ENCODE data around the gene ALG11.

The ALG11 gene

DNA sequence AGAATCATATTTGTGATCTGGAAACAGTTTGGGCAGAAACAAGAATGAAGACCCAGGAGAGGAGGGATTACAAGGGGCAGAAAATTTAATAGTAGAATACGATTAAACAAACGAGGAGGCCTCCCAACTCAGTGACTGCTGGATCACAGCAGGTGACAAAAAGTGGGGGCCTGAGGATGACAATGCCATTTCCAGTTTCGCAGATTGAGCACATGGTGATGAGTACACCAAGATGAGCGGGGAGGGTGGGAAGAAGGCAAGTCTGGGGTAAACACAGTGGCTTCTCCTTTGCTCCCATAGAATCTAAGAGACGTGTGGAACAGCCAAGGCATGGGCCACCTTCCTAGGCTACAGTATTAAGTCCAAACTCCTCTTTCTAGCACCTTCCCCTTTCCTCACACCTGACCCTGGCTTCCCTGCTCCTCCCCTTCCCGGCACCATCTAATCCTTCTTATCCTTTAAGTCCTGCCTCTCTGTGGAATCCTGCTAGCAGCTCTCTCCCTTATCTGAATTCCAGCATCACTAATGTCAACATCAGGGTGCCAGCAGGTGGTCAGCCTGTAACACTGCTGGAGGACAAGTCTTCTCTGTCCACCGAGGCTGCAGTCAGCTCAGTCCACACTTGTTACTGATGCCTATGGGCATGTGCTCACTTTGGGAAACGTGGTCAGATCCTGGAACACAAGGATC lies 14.4 kb upstream of the ALG11 start:
- no peak for DNase-seq

DNA sequence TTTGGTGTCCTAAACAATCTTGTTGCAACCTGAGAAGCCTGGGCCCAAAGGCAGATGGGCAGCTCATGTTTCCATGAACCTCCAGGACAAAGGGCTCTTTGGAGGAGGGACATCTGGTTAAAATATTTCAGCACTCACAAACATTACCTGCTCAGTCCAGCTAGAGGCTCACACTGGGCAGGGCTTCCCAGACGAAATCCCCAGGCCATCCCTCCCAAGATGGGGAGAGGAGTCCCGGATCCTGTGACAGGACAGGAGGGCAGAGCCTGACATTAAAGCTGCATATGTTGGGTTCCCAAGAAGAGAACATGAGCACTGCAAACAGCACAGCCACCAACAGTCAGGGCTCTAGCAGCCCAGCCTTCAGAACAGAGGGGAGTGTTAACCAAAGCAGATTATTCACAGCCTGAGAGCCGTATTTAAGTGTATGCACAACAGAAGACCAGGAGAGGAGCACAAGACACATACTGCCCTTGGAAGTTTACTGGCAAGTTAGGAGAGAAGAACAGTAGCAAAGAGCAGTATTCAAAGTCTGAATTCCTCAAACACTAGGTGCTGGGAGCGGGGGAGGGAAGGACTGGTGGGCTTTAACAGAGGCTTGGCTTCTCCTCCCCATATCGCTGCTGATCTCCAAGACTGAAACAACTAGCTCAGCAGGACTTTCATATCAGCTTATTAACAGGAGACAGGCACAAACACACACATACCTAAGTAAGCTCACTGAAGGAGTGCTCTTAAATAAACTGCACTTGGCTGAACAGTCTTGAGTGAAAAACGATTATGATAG lies 13.3 kb upstream of the ALG11 start:
- DNase-seq, result no peak

DNA sequence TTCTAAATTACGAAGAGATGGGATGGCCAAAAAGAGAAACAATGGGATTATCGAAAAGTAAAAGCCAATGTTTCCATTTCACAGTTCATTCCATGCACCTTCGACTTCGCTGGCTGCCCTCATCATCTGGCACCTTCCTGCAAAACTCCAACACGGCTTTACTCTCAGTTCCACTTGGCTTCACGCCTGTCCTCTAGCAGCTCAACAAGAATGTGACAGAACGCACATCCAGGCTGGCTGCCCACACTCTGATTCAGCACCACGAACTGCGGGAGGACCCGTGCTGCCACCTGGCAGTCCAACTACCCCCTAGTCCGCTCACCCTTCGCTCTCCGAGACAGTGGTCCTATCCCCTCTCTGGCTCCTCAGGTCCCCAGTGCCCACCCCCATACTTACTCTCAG lies 12.7 kb upstream of the ALG11 start:
- no peak for DNase-seq

DNA sequence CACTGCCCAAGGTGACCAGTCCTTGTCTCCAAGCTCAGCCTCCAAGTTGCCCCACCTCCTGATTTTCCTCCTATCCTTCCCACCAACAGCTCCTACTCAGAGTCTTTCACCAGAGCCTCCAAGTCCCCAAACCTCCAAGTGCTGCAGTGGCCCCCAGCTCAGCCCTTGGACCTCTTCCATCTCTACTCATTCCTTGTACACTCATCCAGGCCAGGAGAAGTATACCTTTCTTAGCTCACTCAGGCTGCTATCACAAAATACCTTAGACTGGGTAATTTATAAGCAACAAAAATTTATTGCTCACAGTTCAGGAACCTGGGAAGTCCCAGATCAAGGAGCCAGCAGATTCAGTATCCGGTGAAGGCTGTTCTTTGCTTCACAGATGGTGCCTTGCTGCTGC lies 12.3 kb upstream of the ALG11 start:
- DNase-seq, result no peak

DNA sequence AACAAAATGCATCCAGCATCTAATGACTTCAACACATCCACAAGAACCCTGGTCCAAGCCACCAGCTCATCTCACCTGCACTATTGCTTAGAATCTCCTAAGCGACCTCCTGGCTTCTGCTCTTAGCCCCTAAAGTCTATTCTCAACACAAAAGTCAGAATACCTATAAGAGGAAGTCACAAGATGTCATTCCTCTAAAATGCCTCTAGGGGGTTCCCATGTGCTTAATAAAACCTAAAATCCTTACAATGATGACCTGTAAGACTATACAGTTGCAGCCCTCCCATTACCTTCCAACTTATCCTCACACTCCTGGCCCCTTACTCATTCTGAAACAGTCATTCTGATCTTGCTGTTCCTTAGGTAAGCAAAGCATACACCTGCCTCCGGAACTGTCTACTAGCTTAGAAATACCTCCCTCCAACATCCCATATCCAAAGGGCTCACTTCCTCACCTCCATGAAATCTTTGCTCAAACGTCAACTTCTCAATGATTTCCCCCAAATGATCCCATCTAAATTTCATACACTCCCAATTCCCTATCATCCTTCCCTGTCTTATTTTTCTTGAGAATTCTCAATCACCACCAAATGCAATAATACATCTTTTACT lies 11.0 kb upstream of the ALG11 start:
- peak; percentile 40 for DNase-seq

DNA sequence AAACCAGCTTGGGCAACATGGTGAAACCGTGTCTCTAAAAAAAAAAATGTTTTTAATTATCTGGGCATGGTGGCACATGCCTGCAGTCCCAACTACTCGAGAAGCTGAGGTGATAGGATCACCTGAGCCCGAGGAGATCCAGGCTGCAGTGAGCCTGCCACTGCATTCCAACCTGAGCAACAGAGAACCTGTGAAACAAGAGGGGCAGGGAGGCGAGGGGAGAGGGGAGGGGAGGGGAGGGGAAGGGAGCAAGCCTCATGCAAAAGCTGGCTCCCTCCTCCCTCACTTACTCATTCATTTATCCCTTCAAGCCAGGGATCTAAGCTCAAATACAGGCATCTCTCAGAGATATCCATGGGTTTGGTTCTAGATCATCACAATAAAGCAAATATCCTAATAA lies 9.8 kb upstream of the ALG11 start:
- DNase-seq, result no peak

DNA sequence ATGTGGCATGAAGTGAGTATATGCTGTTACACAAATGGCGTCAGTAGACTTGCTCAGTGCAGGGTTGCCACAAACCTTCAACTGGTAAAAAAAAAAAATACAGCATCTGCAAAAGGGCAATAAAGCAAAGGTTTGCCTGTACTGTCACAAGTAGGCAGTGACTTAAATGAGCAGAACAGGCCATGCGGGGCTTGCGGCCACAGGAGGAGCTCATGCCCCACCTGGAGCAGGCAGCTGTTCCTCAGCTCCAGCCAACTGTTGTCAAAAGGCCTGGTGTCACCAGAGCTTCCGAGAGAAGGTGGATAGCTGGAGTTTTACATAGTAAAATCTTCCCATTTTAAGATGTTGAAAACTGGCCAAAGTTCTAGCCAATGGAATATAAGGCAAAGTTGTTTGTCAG lies 8.7 kb upstream of the ALG11 start:
- no peak for DNase-seq

DNA sequence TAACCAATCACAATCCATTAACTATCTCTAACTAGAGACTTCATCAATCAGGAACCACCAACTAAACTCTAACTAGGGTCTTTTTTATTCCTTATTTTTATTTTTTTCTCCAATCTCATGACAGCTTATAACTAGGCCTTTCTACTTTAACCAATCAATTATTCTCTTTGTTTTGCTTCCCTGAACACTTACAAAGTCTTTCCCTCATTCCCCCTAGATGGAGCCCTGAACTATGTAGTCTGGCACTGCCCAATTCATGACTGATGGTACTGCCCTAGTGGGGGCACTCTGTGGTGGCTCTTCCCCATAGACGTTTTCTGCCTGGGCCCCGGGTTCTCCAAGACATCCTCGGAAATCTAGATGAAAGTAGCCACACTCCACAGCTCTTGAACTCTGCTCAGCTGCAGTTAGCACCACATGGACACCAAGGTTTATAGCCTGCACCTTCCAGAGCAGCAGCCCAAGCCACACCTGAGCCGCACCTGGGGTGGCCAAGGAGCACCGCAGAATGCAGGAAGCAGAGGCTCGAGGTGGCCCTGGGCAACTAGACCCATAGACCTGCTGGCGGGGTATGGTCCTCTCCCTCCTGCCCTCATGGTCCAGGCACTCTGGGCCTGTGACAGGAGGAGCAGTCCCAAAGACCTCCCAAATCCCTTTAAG lies 7.6 kb upstream of the ALG11 start:
- no peak for DNase-seq

DNA sequence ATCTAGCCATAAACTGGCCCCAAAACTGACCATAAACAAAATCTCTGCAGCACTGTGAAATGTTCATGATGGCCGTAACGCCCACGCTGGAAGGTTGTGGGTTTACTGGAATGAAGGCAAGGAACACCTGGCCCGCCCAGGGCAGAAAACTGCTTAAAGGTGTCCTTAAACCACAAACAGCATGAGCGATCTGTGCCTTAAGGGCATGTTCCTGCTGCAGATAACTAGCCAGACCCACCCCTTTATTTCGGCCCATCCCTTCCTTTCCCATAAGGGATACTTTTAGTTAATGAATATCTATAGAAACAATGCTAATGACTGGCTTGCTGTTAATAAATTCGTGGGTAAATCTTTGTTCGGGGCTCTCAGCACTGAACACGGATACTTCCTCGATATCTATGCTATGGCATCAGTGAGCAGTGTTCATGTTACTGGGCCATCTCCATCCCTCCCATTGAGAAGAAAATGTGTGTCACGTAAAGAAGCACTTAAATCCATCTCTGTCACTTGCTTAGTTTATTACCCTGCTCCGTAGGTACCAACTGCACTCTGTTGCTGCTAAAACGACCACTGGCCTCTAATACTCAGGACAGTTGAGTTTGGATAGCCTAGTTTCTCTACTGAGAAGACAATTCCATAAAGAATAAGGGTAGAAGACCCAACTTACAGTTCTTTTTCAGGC lies 6.2 kb upstream of the ALG11 start:
- DNase-seq, result no peak

DNA sequence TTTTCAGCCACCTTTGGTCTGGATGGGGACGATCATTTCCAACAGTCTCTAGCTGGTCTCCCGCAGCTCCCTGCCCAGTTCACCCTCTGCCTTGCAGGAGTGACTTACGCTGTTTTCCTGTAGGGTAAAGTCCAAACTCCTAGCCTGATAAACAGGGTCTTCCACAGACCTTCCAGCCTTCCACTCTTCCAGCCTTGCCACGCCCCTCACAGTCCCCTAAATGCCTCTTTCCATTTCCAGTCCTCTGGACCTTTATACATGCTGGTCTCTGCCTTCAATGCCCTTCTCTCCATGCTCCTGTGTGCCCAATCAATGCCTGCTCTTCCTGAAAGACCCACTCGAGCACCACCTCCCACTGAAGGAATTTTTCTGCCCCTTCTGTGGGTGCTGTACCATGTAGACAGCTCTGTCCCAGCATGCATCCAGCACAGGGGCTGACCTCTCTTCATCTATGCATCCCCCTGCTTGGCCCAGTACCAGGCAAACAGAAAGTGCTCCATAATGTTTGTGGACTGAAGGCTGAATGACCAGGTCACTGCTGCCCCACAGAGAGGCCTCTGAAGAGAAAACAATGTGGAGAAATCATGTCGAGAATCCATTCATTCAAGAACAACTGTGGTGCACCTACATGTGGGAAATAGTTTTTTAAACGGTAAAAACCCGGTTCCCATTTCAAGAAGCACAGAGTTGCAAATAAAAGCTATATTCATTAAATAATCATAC lies 5.5 kb upstream of the ALG11 start:
- no peak for DNase-seq

DNA sequence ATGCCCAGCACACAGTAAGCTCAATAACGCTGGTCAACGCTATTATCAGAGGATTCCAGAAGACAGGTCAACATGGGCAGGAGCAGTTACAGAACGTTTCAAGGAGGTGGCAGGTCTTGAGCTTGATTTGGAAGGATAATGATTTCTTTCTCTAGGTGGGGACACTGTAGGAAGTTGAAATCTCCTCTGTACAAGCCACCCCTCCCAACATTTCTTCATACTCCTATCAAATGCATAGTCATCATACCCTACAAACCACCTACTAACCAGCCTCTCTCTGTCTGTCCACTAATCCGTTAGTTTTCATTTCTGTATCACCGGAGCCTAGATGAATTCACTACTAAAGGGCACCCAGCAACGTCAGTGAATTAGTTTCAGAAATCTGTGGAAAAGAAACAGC lies 2.3 kb upstream of the ALG11 start:
- no peak for DNase-seq

DNA sequence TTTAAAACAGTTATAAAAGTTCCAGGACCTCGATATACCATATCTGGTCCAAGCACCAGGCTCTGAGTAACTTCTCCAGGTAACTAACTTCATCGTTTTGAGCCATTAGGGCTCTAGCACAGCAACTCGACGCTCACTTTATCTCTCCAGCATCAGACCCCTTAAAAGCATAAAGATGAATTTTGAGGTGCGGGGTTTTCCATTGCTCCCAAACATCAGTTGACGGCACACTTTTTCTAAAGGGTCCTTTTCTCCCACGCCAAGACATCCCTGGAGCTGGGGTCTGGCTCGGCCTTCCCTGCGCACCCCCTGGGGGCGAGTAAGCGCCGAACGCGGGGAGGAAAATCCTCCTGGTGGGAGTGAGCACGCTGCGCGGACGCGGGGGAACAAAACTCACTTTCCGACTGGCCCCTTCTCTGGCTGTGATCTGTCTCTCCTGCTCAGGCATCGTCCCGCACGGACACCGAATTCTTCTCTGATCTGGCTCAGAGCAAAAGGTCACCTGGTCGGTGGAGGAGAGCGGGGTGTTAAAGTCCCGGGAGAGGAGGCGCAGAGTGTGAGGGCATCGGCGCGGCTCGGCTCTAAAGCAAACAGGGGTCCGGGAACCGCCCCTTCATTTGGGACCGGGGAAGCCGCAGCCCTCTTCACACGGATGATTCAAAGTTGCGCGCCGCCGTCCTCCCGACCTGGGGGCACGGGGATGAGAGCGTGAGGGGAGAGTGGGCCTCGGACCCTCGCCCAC lies 1.1 kb upstream of the ALG11 start, which contains the start of gene ATP7B:
ATP7B (minus strand) TSS at position 561 of the 742 bp plus-strand sequence; CDS start at position 448, 113 bp downstream.
- DNase-seq, result peak; percentile 3

DNA sequence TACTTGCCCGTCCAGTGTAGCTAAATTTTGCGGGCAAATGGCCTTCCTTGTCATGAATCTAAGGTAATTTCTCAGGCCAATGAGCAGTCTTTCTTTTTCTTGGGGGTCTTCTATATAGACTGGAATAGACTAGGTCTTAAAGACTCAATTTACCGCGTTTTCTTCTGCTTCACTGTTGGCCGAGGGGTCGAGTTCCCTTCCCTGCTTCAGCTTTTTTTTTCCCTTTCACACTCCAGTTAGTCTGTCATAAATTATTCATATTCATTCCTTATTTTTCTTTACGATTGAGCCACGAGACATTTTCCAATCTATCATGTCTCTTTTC lies 276 bp downstream of the ALG11 start:
- DNase-seq, result no peak

DNA sequence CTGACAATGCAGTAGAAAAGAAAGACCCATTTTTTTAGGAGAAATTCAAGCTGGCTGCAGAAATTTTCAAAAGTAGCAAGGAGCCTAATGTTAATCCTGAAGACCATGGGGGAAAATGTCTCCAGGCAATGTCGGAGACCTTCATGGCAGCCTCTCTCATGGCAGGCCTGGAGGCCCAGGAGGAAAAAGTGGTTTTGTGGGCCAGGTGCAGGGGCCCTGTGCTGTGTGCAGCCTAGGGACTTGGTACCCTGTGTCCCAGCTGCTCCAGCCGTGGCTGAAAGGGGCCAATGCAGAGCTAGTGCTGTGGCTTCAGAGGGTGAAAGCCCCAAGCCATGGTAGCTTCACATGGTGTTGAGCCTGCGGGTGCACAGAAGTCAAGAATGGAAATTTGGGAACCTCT lies 4.1 kb downstream of the ALG11 start:
- no peak for DNase-seq

DNA sequence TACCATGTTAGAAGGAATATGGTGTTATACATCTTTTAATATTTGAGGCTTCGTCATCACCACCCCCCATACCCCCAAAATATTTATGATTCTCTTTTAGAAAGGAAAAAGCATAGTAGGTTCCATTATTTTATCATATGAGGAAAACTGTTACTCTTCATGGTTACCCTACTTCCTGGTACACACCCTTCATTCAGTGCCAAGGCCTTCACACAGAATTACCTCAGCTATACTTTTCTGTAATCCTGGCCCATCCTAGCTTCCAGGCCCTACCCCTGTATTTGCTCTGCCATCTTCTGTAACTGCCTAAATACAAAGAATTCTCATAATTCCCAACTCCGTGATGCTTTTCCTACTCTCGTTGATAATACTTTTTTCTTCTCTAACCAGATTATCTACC lies 8.0 kb downstream of the ALG11 start:
- no peak for DNase-seq

DNA sequence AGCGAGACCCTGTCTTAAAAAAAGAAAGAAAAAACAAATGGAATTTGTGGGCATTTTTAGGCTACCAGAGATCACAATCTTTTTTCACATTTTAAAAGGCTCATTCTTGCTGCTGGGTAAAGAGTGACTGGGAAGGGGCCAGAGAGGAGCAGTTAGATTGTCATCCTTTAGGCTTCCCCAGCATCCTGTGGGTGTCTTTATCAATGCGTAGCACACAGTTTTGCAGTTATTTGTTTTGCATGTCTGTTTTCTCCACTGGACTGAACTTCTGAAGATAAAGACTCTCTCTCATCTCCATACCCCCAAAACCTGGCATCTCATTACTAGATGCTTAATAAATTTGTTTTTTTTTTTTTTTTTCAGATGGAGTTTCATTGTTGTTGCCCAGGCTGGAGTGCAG lies 10.2 kb downstream of the ALG11 start:
- DNase-seq, result no peak

DNA sequence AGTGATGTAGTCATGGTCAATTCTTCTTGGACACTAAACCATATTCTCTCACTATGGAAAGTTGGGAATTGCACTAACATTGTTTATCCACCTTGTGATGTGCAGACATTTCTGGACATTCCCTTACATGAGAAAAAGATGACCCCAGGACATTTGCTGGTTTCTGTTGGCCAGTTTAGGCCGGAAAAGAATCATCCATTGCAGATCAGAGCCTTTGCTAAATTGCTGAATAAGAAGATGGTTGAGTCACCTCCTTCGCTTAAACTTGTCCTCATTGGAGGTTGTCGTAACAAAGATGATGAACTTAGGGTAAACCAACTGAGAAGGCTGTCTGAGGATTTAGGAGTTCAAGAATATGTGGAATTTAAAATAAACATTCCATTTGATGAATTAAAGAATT lies 12.3 kb downstream of the ALG11 start, which contains the start of gene UTP14C:
UTP14C (plus strand) TSS at position 211 of the 400 bp plus-strand sequence. CDS start 4,114 bp downstream, outside the sequence.
- no peak for DNase-seq

DNA sequence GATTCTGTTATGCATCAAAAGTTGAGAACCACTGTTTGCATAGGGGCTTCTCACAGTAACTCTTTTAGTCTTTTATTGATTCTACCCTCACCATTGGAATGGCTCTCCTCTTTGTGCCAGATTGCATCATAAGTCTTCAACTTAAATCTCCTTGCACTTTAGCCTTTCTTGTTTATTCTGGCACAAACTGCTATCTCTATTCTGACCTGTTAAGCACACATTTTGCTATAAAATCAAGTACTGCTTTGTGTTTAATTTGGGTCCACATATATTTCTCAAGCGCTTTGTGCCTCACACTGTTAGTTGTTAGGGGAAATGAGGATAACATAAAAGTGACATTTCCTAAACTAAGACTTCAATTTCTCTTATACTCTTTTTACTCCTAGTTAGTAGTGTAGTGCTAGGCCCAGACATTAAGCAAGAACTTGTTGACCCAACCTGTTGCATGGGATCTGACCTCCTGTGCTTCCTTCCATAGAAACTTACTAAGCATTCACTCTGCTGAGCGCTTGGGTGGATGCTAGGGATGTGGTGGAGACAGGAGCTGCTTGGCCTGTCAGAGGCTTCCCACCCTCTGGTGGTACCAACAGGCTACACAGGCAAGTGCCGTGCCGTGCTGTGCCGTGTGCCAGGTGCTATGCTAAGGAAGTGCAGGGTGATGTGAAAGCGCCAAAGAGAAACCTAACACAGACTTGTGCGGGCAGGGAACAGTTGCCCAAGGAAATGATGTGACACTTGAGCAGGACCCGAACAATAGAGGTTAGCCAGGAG lies 13.5 kb downstream of the ALG11 start:
- DNase-seq, result no peak

DNA sequence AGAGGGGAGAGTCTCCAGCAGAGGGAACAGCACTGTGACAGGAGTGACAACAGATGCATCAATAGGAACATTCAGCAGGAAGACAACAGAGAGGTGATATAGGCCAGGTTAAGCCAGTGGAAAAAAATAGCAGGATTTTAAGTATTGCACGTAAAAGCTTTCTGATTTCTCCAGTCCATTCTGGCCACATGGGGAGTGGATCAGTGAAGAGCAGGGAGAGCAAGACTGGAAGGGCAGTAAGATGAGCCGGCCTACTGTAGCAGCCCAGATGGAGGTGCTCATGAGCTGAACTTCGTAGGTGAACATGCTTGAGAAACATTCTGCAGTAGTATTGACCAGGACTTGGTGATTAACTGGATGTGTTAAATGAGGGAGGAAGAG lies 14.0 kb downstream of the ALG11 start:
- no peak for DNase-seq

DNA sequence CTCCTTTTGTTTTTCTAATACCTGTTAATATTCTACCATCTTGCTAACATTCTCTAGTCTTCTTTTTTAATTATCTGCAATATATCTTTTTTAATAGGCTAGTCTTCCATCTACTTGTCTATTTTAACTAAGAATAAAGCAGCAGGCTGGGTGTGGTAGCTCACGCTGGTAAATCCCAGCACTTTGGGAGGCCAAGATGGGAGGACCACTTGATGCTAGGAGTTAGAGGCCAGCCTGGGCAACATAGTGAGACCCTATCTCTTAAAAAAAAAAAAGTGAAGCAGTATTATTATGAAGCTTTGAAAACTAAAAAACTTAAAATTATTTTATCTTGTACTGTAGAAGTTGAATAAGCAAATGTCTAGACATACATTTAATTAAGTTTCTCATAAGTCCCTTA lies 15.6 kb downstream of the ALG11 start:
- no peak for DNase-seq

DNA sequence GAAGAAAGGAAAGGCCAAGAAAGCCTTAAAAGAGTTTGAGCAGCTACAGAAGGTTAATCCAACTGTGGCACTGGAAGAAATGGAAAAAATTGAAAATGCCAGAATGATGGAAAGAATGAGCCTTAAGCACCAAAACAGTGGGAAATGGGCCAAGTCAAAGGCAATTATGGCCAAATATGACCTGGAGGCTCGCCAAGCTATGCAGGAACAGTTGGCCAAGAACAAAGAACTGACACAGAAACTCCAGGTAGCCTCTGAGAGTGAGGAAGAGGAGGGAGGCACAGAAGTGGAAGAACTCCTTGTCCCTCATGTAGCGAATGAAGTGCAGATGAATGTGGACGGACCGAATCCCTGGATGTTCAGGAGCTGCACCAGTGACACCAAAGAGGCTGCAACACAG lies 17.4 kb downstream of the ALG11 start:
- DNase-seq, result no peak

Measured in fibroblast of upper back skin (primary cell).